Measurements from ENCODE around the gene MBNL1.

Gene MBNL1

DNA sequence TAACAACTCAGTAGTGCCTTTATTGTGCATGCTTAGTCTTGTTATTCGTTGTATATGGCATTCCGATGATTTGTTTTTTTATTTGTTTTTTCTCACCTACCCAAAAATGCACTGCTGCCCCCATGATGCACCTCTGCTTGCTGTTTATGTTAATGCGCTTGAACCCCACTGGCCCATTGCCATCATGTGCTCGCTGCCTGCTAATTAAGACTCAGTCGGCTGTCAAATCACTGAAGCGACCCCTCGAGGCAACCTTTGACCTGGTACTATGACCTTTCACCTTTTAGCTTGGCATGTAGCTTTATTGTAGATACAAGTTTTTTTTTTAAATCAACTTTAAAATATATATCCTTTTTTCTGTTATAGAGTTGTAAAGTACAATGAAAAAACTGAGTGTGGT, 177.8 kb downstream of the MBNL1 start:
- Histone ChIP-seq H2AK5ac (ENCODE audit: low read length) (no peak overlapping the region), H2BK120ac (ENCODE audit: insufficient read depth, low read length, poor library complexity) (no peak overlapping the region), H3K14ac (ENCODE audit: low read length) (no peak overlapping the region), H3K9ac (ENCODE audit: low read length) (no peak overlapping the region), H2BK5ac (ENCODE audit: low read depth, low read length, poor library complexity) (no peak overlapping the region), H3K27me3 (ENCODE audit: insufficient read depth, low read length) (no peaks in the 10 kb centered on the region), H4K91ac (ENCODE audit: low read depth, low read length) (no peak overlapping the region), H3K4ac (ENCODE audit: low read depth, low read length) (no peak overlapping the region), H2BK12ac (ENCODE audit: low read length) (no peak overlapping the region), H4K8ac (ENCODE audit: low read depth, low read length) (no peak overlapping the region), H2AFZ (ENCODE audit: insufficient read depth, low read length, poor library complexity) (no peak overlapping the region), H3K79me2 (ENCODE audit: control insufficient read depth, insufficient read depth, low read length, poor library complexity) (no peaks in the 10 kb centered on the region), H4K12ac (ENCODE audit: low read depth, low read length) (no peak overlapping the region), H3K79me1 (ENCODE audit: low read length) (no peaks in the 10 kb centered on the region), H3K18ac (ENCODE audit: low read length) (no peak overlapping the region), H3K4me2 (ENCODE audit: low read length) (no peak overlapping the region), H3K36me3 (ENCODE audit: control insufficient read depth in 1 of 2, insufficient read depth in 2 of 2, low read length in 2 of 2) (no peaks in the 10 kb centered on the region), H3K27ac (ENCODE audit: low read depth, low read length) (no peak overlapping the region), H3K9me3 (ENCODE audit: insufficient read depth, low read depth, low read length) (no peaks in the 10 kb centered on the region), H3K4me3 (ENCODE audit: low read depth, low read length) (no peak overlapping the region), H3K23ac (ENCODE audit: low read length) (no peak overlapping the region), H3K4me1 (ENCODE audit: control insufficient read depth in 1 of 2, insufficient read depth in 2 of 2, low read length in 2 of 2) (peaks cover 3% of the 10 kb centered on the region in 2 experiments)
- no CpG with 5 or more reads among the region's 7 CpGs for WGBS (ENCODE audit: extremely low coverage, insufficient coverage, insufficient read length)
- DNase-seq, result no peak

DNA sequence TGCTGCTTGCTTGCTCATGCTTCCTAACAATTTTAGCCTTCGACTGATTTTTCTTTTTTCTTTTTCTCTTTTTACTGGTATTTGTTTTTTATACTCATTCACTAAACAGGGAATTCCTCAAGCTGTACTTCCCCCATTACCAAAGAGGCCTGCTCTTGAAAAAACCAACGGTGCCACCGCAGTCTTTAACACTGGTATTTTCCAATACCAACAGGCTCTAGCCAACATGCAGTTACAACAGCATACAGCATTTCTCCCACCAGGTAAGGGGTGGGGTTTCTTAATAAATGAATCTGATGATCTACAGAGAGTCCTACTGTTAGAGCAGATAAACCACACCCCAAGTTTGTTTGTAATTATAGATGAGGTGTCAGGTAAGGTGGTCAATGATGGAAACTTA, 178.8 kb downstream of the MBNL1 start:
- no peaks in the 10 kb centered on the region for H3K27me3 ChIP-seq (ENCODE audit: insufficient read depth, low read length)
- H3K9me3 ChIP-seq (ENCODE audit: insufficient read depth, low read depth, low read length), result no peaks in the 10 kb centered on the region
- no peak for DNase-seq
- H4K8ac ChIP-seq (ENCODE audit: low read depth, low read length), result no peak overlapping the region
- WGBS (ENCODE audit: extremely low coverage, insufficient coverage, insufficient read length), result no CpG with 5 or more reads among the region's 3 CpGs
- no peak overlapping the region for H2AFZ ChIP-seq (ENCODE audit: insufficient read depth, low read length, poor library complexity)
- no peaks in the 10 kb centered on the region for H3K36me3 ChIP-seq (ENCODE audit: control insufficient read depth in 1 of 2, insufficient read depth in 2 of 2, low read length in 2 of 2)
- no peak overlapping the region for H2BK12ac ChIP-seq (ENCODE audit: low read length)
- H2AK5ac ChIP-seq (ENCODE audit: low read length), result no peak overlapping the region
- H3K23ac ChIP-seq (ENCODE audit: low read length), result no peak overlapping the region
- H3K79me2 ChIP-seq (ENCODE audit: control insufficient read depth, insufficient read depth, low read length, poor library complexity), result no peaks in the 10 kb centered on the region
- H3K14ac ChIP-seq (ENCODE audit: low read length), result no peak overlapping the region
- H3K4me2 ChIP-seq (ENCODE audit: low read length), result no peak overlapping the region
- H2BK120ac ChIP-seq (ENCODE audit: insufficient read depth, low read length, poor library complexity), result no peak overlapping the region
- H3K27ac ChIP-seq (ENCODE audit: low read depth, low read length), result no peak overlapping the region
- H3K79me1 ChIP-seq (ENCODE audit: low read length), result no peaks in the 10 kb centered on the region
- H3K4me3 ChIP-seq (ENCODE audit: low read depth, low read length), result no peak overlapping the region
- H3K18ac ChIP-seq (ENCODE audit: low read length), result no peak overlapping the region
- H4K91ac ChIP-seq (ENCODE audit: low read depth, low read length), result no peak overlapping the region
- H3K4me1 ChIP-seq (ENCODE audit: control insufficient read depth in 1 of 2, insufficient read depth in 2 of 2, low read length in 2 of 2), result peaks cover 3 to 5% of the 10 kb centered on the region in 2 experiments
- no peak overlapping the region for H4K12ac ChIP-seq (ENCODE audit: low read depth, low read length)
- H2BK5ac ChIP-seq (ENCODE audit: low read depth, low read length, poor library complexity), result no peak overlapping the region
- H3K4ac ChIP-seq (ENCODE audit: low read depth, low read length), result no peak overlapping the region
- no peak overlapping the region for H3K9ac ChIP-seq (ENCODE audit: low read length)

DNA sequence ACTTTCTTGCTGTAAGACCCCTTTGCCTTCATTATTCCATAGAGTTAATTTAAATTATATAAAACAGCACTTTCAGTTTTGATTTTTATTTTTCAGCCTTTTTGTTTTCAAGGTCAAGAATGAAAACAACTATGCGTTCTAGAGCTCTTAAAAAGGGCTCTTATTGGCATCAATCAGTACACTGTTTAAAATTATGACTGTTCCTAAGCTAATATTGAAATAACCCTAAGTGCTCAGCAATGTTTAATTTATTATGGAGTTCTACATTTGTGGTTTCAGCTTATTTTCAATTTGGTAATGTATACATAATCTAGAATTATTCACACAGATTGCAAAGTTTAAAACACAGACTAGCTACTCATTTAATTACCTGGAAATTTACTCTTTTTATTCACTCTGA, 179.4 kb downstream of the MBNL1 start:
- no peak overlapping the region for H3K23ac ChIP-seq (ENCODE audit: low read length)
- no peak overlapping the region for H2BK5ac ChIP-seq (ENCODE audit: low read depth, low read length, poor library complexity)
- H3K4me3 ChIP-seq (ENCODE audit: low read depth, low read length), result no peak overlapping the region
- no peak overlapping the region for H3K4me2 ChIP-seq (ENCODE audit: low read length)
- H3K4ac ChIP-seq (ENCODE audit: low read depth, low read length), result no peak overlapping the region
- H4K8ac ChIP-seq (ENCODE audit: low read depth, low read length), result no peak overlapping the region
- H2AK5ac ChIP-seq (ENCODE audit: low read length), result no peak overlapping the region
- no peaks in the 10 kb centered on the region for H3K27me3 ChIP-seq (ENCODE audit: insufficient read depth, low read length)
- no peak overlapping the region for H3K27ac ChIP-seq (ENCODE audit: low read depth, low read length)
- no peak overlapping the region for H3K18ac ChIP-seq (ENCODE audit: low read length)
- no CpG with 5 or more reads among the region's 1 CpG for WGBS (ENCODE audit: extremely low coverage, insufficient coverage, insufficient read length)
- DNase-seq, result no peak
- H3K9ac ChIP-seq (ENCODE audit: low read length), result no peak overlapping the region
- H2BK12ac ChIP-seq (ENCODE audit: low read length), result no peak overlapping the region
- H2BK120ac ChIP-seq (ENCODE audit: insufficient read depth, low read length, poor library complexity), result no peak overlapping the region
- no peaks in the 10 kb centered on the region for H3K79me1 ChIP-seq (ENCODE audit: low read length)
- no peaks in the 10 kb centered on the region for H3K9me3 ChIP-seq (ENCODE audit: insufficient read depth, low read depth, low read length)
- H4K12ac ChIP-seq (ENCODE audit: low read depth, low read length), result no peak overlapping the region
- no peak overlapping the region for H3K14ac ChIP-seq (ENCODE audit: low read length)
- H2AFZ ChIP-seq (ENCODE audit: insufficient read depth, low read length, poor library complexity), result no peak overlapping the region
- peaks cover 3 to 8% of the 10 kb centered on the region in 2 experiments for H3K4me1 ChIP-seq (ENCODE audit: control insufficient read depth in 1 of 2, insufficient read depth in 2 of 2, low read length in 2 of 2)
- no peaks in the 10 kb centered on the region for H3K36me3 ChIP-seq (ENCODE audit: control insufficient read depth in 1 of 2, insufficient read depth in 2 of 2, low read length in 2 of 2)
- no peak overlapping the region for H4K91ac ChIP-seq (ENCODE audit: low read depth, low read length)
- no peaks in the 10 kb centered on the region for H3K79me2 ChIP-seq (ENCODE audit: control insufficient read depth, insufficient read depth, low read length, poor library complexity)

DNA sequence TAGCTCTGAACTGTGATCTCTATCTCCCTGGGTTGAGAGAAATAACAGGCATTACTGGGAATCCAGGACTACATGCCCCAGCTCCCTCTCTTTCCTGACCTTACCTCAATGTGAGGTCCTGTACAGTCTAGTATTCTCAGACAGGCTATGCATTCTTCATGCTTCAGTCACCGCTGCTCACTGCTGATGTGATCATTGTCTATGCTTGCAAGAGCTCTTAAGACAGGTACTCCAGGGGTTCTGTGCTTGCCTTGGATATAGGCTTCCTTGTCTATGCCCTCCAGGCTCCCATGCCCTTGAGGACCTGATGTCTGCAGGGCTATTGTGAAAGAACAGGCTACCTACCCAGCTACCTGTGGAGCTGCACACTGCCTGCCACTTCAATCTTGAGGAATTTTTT, 183.6 kb downstream of the MBNL1 start:
- peaks cover 0 to 3% of the 10 kb centered on the region in 2 experiments for H3K36me3 ChIP-seq (ENCODE audit: control insufficient read depth in 1 of 2, insufficient read depth in 2 of 2, low read length in 2 of 2)

More for the DNA sequence above, 183.6 kb downstream of the MBNL1 start:
- Histone ChIP-seq H3K79me1 (ENCODE audit: low read length) (no peaks in the 10 kb centered on the region), H2AFZ (ENCODE audit: insufficient read depth, low read length, poor library complexity) (no peak overlapping the region), H3K14ac (ENCODE audit: low read length) (no peak overlapping the region), H2BK120ac (ENCODE audit: insufficient read depth, low read length, poor library complexity) (no peak overlapping the region), H3K4me1 (ENCODE audit: control insufficient read depth in 1 of 2, insufficient read depth in 2 of 2, low read length in 2 of 2) (peaks cover 3 to 8% of the 10 kb centered on the region in 2 experiments), H2BK12ac (ENCODE audit: low read length) (no peak overlapping the region), H3K9ac (ENCODE audit: low read length) (no peak overlapping the region), H4K12ac (ENCODE audit: low read depth, low read length) (no peak overlapping the region), H3K9me3 (ENCODE audit: insufficient read depth, low read depth, low read length) (no peaks in the 10 kb centered on the region), H3K79me2 (ENCODE audit: control insufficient read depth, insufficient read depth, low read length, poor library complexity) (no peaks in the 10 kb centered on the region), H4K8ac (ENCODE audit: low read depth, low read length) (no peak overlapping the region), H3K27me3 (ENCODE audit: insufficient read depth, low read length) (no peaks in the 10 kb centered on the region), H2AK5ac (ENCODE audit: low read length) (no peak overlapping the region), H2BK5ac (ENCODE audit: low read depth, low read length, poor library complexity) (no peak overlapping the region), H3K27ac (ENCODE audit: low read depth, low read length) (peak overlapping the region; percentile 76), H3K4me2 (ENCODE audit: low read length) (no peak overlapping the region), H3K4ac (ENCODE audit: low read depth, low read length) (no peak overlapping the region), H3K23ac (ENCODE audit: low read length) (no peak overlapping the region), H3K18ac (ENCODE audit: low read length) (no peak overlapping the region), H4K91ac (ENCODE audit: low read depth, low read length) (no peak overlapping the region), H3K4me3 (ENCODE audit: low read depth, low read length) (no peak overlapping the region)
- DNase-seq, result peak; percentile 96 to 98
- no CpG with 5 or more reads among the region's 1 CpG for WGBS (ENCODE audit: extremely low coverage, insufficient coverage, insufficient read length)

All from trophoblast cell (in vitro differentiated cells and primary cell).